ENCODE results near the gene C1R.

Gene C1R

GRCh38 chr12:7035463-7035862 lies 56.8 kb downstream of the C1R start:
- no peak for DNase-seq (ENCODE audit: low spot score)

- no peak for DNase-seq (ENCODE audit: low spot score)
Measured at GRCh38 chr12:7034464-7034863, 57.8 kb downstream of the C1R start.

- no peak for DNase-seq (ENCODE audit: low spot score)
Measured at GRCh38 chr12:7032990-7033389, 59.3 kb downstream of the C1R start.

GRCh38 chr12:7031306-7031705 lies 60.9 kb downstream of the C1R start:
- no peak for DNase-seq (ENCODE audit: low spot score)

Data from NAMALWA (cell line).